ENCODE data around the gene LIPC. TPM values are rescaled to one million over a fixed set of nuclear protein-coding genes. Genes with fewer than 3 reads are reported as not detected.

The LIPC gene
- total and polyA plus RNA-seq, 2 of the 4 experiments (the other 2 are of a cell fraction): 0.07 TPM; not detected in 1

GRCh38 chr15:58589047-58589446, 157.3 kb downstream of the LIPC start:
- Histone ChIP-seq H3K14ac (replicated peaks; ENCODE audit: low read depth, low read length) (no peak overlapping the region; the same call in 1 of the 2 replicates), H2BK5ac (ENCODE audit: low read depth, low read length, poor library complexity, severe bottlenecking) (no peak overlapping the region), H4K8ac (ENCODE audit: low read depth in 2 of 2, low read length in 2 of 2) (no peak overlapping the region), H3K4me2 (ENCODE audit: low read depth, low read length) (no peak overlapping the region), H2AK9ac (replicated peaks; ENCODE audit: low read depth, low read length, poor library complexity) (no peak overlapping the region), H2AFZ (replicated peaks; ENCODE audit: low read length, poor library complexity) (no peak overlapping the region), H3K9me3 (ENCODE audit: control insufficient read depth, insufficient read depth, low read length) (no peaks in the 10 kb centered on the region), H3K23ac (ENCODE audit: low read depth, low read length) (no peak overlapping the region), H3K27me3 (ENCODE audit: control insufficient read depth, insufficient read depth, low read length) (no peaks in the 10 kb centered on the region), H3K36me3 (ENCODE audit: control insufficient read depth, insufficient read depth, low read length) (no peaks in the 10 kb centered on the region), H3K27ac (ENCODE audit: insufficient read depth, low read length) (no peak overlapping the region), H3K9me1 (ENCODE audit: insufficient read depth, low read length) (peaks cover 2% of the 10 kb centered on the region; the same call in 1 of the 2 replicates), H3K4me3 (ENCODE audit: insufficient read depth, low read depth, low read length) (no peak overlapping the region), H4K5ac (ENCODE audit: low read depth, low read length) (no peak overlapping the region; the same call in 1 of the 2 replicates), H2AK5ac (ENCODE audit: low read depth, low read length) (no peak overlapping the region), H2BK120ac (ENCODE audit: low read depth, low read length) (no peak overlapping the region), H3K9ac (ENCODE audit: low read depth, low read length) (no peak overlapping the region), H2BK15ac (ENCODE audit: low read depth, low read length) (no peak overlapping the region), H3K18ac (ENCODE audit: low read depth, low read length) (no peak overlapping the region), H3K4me1 (ENCODE audit: control insufficient read depth, insufficient read depth, low read length) (peaks cover 5% of the 10 kb centered on the region; the same call in 1 of the 2 replicates), H2BK20ac (ENCODE audit: low read depth, low read length) (no peak overlapping the region), H3K79me1 (ENCODE audit: low read depth in 1 of 2, low read length in 2 of 2) (no peaks in the 10 kb centered on the region; a peak in 1 of 4 replicates), H3K56ac (ENCODE audit: extremely low read depth, insufficient read depth, low read length) (no peak overlapping the region), H4K20me1 (ENCODE audit: insufficient read depth, low read length) (no peaks in the 10 kb centered on the region), H4K91ac (ENCODE audit: insufficient read depth, low read depth, low read length) (no peak overlapping the region), H3K4ac (ENCODE audit: low read depth, low read length) (no peak overlapping the region)
- dilution Hi-C loops (cut with HindIII; ENCODE audit: low sequenced_read_pairs, unreplicated experiment) (no loop called here), intact Hi-C loops (cut with micrococcal nuclease) (no loop called here), in situ Hi-C loops (cut with MboI; ENCODE audit: low sequenced_read_pairs) (no loop called here)
- WGBS, 2 experiments (ENCODE audit: extremely low coverage in 2 of 2, insufficient read length in 1 of 2): 78% methylated on average over 2 of the region's 3 CpGs; no CpG with 5 or more reads in 1 of the 2 experiments
- ChIA-PET POLR2A (ENCODE audit: unreplicated experiment) (no interaction called here), CTCF (interaction anchor here (0.6 kb wide), 1 partner anchor 56 kb away, joined by 3 read pairs; no protein-coding TSS in a partner anchor)
- TF ChIP-seq RCOR1 (IDR thresholded peaks at IDR 0.05; ENCODE audit: insufficient replicate concordance, low read length): no peak
- TF ChIP-seq NFE2L2 (IDR thresholded peaks at IDR 0.05; ENCODE audit: low read depth, low read length): no peak
- no peak for TF ChIP-seq MAFK (IDR thresholded peaks at IDR 0.05; ENCODE audit: low read depth, low read length)
- TF ChIP-seq MXI1 (IDR thresholded peaks at IDR 0.05; ENCODE audit: borderline replicate concordance, low read depth, low read length): no peak
- no peak for TF ChIP-seq BHLHE40 (IDR thresholded peaks at IDR 0.05; ENCODE audit: low read depth, low read length)
- no peak for TF ChIP-seq CTCF (conservative IDR thresholded peaks at IDR 0.05; ENCODE audit: low read depth, low read length)
- TF ChIP-seq CEBPB (IDR thresholded peaks at IDR 0.05; ENCODE audit: low read depth, low read length): no peak
- TF ChIP-seq USF2 (IDR thresholded peaks at IDR 0.05; ENCODE audit: low read depth, low read length): no peak
- TF ChIP-seq SMC3 (IDR thresholded peaks at IDR 0.05; ENCODE audit: low read depth, low read length): no peak
- TF ChIP-seq RAD21 (IDR thresholded peaks at IDR 0.05; ENCODE audit: low read length): no peak
- no peak for TF ChIP-seq CHD1 (IDR thresholded peaks at IDR 0.05; ENCODE audit: low read depth, low read length)
- no peak for TF ChIP-seq POLR2A (IDR thresholded peaks at IDR 0.05; ENCODE audit: low read depth, low read length)
- TF ChIP-seq ELK1 (IDR thresholded peaks at IDR 0.05; ENCODE audit: borderline replicate concordance, low read depth, low read length): no peak
- TF ChIP-seq MAZ (IDR thresholded peaks at IDR 0.05; ENCODE audit: borderline replicate concordance, low read depth, low read length): no peak
- TF ChIP-seq FOS (IDR thresholded peaks at IDR 0.05; ENCODE audit: low read depth, low read length): no peak
- ATAC-seq (ENCODE audit: low read depth) (no peak), DNase-seq (no peak)
- no TSS peak for BruUV-seq (replicated peaks)

Measured in IMR-90 (cell line).